Left kidney (tissue), 2 donors: Measurements from ENCODE around the gene GZMH. TPM values are rescaled to one million over a fixed set of nuclear protein-coding genes. Genes with fewer than 3 reads are reported as not detected.
"Not testable (repeated sequence)": the region's sequence is repeated elsewhere in the genome, so short reads cannot be mapped to it uniquely, and the experiment has no call there.

Source experiments
- DNase-seq: peaks from one replicate; pipeline ENCODE4 v3.0.0-alpha.2; 2013
- polyA plus RNA-seq: library from polyadenylated mRNA; unstranded; fragments of 120-200 nt; gene quantifications from one replicate; pipeline ENCODE4 v1.2.1, GENCODE V29; 2013; ENCODE audit not compliant: insufficient read length

Gene GZMH
- polyA plus RNA-seq, 1 donor, result not detected

- no peak for DNase-seq
Measured at GRCh38 chr14:24595073-24595808, 14.2 kb downstream of the GZMH start.

GRCh38 chr14:24591004-24591403, 18.5 kb downstream of the GZMH start:
- not testable (repeated sequence) for DNase-seq

- not testable (repeated sequence) for DNase-seq
Measured at GRCh38 chr14:24584402-24584801, 25.1 kb downstream of the GZMH start.

- DNase-seq, result no peak
Measured at GRCh38 chr14:24578558-24578957, 30.9 kb downstream of the GZMH start.

GRCh38 chr14:24576771-24577170, 32.7 kb downstream of the GZMH start:
- DNase-seq, result no peak

- no peak for DNase-seq
Measured at GRCh38 chr14:24576182-24576581, 33.3 kb downstream of the GZMH start, which contains the start of gene CTSG. TSS of gene CTSG (minus strand) at chr14:24576250. CDS start at chr14:24576223, 27 bp downstream.

GRCh38 chr14:24574206-24574774, 35.2 kb downstream of the GZMH start:
- DNase-seq, result no peak

GRCh38 chr14:24566318-24566717, 43.2 kb downstream of the GZMH start:
- no peak for DNase-seq

- DNase-seq, result no peak
Measured at GRCh38 chr14:24565766-24566165, 43.7 kb downstream of the GZMH start.

GRCh38 chr14:24563505-24563904, 46.0 kb downstream of the GZMH start:
- DNase-seq, result no peak

GRCh38 chr14:24556756-24557155, 52.7 kb downstream of the GZMH start:
- DNase-seq, result no peak

Other genes starting within 250 kb of the GZMH start
- 70.3 TPM for gene NFATC4, start 241.5 kb downstream of the GZMH start, polyA plus RNA-seq
- gene NYNRIN, start 210.7 kb downstream of the GZMH start, polyA plus RNA-seq, result 54.6 TPM
- 3.7 TPM for gene CBLN3, start 180.0 kb downstream of the GZMH start, polyA plus RNA-seq
- gene KHNYN, start 179.7 kb downstream of the GZMH start, polyA plus RNA-seq, result 50.5 TPM
- gene SDR39U1, start 166.9 kb downstream of the GZMH start, polyA plus RNA-seq, result 55.4 TPM
- gene CMA1, start 101.4 kb downstream of the GZMH start, polyA plus RNA-seq, result 0.42 TPM
- 0.27 TPM for gene CTSG, start 33.4 kb downstream of the GZMH start, polyA plus RNA-seq
- gene GZMB, start 24.5 kb upstream of the GZMH start, polyA plus RNA-seq, result 0.55 TPM